ENCODE data around the gene MFSD2B. TPM values are rescaled to one million over a fixed set of nuclear protein-coding genes. Genes with fewer than 3 reads are reported as not detected.

Gene MFSD2B
- total RNA-seq, 1 experiment from 2014 or later, result 0.23 TPM

DNA sequence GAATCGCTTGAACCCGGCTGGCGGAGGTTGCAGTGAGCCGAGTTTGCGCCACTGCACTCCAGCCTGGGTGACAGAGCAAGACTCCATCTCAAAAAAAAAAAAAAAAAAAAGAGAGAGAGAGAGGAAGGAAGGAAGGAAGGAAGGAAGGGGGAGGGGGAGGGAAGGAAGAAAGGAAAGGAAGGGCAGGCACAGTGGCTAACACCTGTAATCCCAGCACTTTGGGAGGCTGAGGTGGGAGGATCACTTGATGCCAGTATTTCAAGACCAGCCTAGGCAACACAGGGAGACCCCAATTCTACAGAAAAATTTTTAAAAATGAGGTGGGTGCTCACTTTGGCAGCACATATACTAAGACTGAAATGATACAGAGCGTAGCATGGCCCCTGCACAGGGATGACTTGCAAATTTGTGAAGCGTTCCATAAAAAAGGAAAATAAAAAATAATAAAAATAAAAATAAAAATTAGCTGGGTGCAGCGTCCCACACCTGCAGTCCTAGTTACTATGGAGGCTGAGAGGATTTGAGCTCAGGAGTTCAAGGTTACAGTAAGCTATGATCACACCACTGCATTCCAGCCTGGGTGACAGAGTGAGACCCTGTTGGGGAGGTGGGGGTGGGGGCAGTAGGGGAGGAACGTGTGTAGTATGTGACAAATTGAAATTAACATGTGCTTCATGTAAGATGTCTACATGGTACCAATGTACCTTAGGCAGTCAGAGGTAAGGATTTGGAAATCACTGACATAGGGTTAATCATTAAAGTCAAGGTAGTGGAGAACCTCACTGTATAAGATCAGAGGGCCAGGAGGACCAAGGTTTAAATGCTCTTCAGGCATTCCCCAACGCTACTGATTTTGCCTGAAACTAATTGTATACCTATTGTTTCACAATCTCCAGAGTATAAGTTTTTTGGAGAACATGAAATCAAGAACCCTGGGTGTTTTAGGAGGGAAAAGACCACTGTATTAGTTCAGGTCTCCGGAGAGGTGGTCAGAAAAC, 35.9 kb downstream of the MFSD2B start:
- no peak for TF ChIP-seq POLR2AphosphoS5 (IDR thresholded peaks at IDR 0.05; ENCODE audit: low read depth, low read length)
- Histone ChIP-seq H3K27me3 (ENCODE audit: control insufficient read depth, insufficient read depth, low read length) (no peaks in the 10 kb centered on the region), H3K27ac (ENCODE audit: low read length) (peak overlapping the region; percentile 79; the same call in 1 of the 2 replicates), H3K36me3 (ENCODE audit: control insufficient read depth, insufficient read depth, low read length) (no peaks in the 10 kb centered on the region), H3K4me1 (ENCODE audit: control insufficient read depth, insufficient read depth, low read length) (peaks cover 16% of the 10 kb centered on the region; the same call in 1 of the 2 replicates), H3K4me3 (ENCODE audit: low read depth in 2 of 2, low read length in 2 of 2) (peak overlapping the region; percentile 94 to 98), H3K9me3 (ENCODE audit: control insufficient read depth, insufficient read depth, low read depth, low read length) (no peaks in the 10 kb centered on the region)
- ATAC-seq (no peak), DNase-seq (ENCODE audit: low read depth, low spot score) (no peak)
- BruUV-seq (replicated peaks), result no TSS peak
- intact Hi-C loops (cut with micrococcal nuclease; ENCODE audit: unreplicated experiment), result loop anchor here (10.0 kb wide), 1 partner anchor 121 kb away; the partner anchor contains the start of gene ATAD2B
- ChIA-PET CTCF (no interaction called here), POLR2A (no interaction called here)
- in situ Hi-C loops (cut with HindIII; ENCODE audit: low pct_unique_long_range_greater_than_20kb, low sequenced_read_pairs), result no loop called here

- ChIA-PET POLR2A (no interaction called here), CTCF (no interaction called here)
- Histone ChIP-seq H3K9me3 (ENCODE audit: control insufficient read depth, insufficient read depth, low read depth, low read length) (no peaks in the 10 kb centered on the region), H3K4me3 (ENCODE audit: low read depth in 2 of 2, low read length in 2 of 2) (peak overlapping the region; percentile 94 to 98), H3K4me1 (ENCODE audit: control insufficient read depth, insufficient read depth, low read length) (peaks cover 20% of the 10 kb centered on the region; the same call in 1 of the 2 replicates), H3K36me3 (ENCODE audit: control insufficient read depth, insufficient read depth, low read length) (no peaks in the 10 kb centered on the region), H3K27me3 (ENCODE audit: control insufficient read depth, insufficient read depth, low read length) (no peaks in the 10 kb centered on the region), H3K27ac (ENCODE audit: low read length) (peak overlapping the region; percentile 79)
- intact Hi-C loops (cut with micrococcal nuclease; ENCODE audit: unreplicated experiment), result loop anchor here (10.0 kb wide), 1 partner anchor 122 kb away; the partner anchor contains the start of gene ATAD2B
- no peak for ATAC-seq
- in situ Hi-C loops (cut with HindIII; ENCODE audit: low pct_unique_long_range_greater_than_20kb, low sequenced_read_pairs), result no loop called here
- TF ChIP-seq TCF7L2 (IDR thresholded peaks at IDR 0.05; ENCODE audit: low read depth, low read length) (no peak), POLR2AphosphoS5 (IDR thresholded peaks at IDR 0.05; ENCODE audit: low read depth, low read length) (no peak), CTCF (IDR thresholded peaks at IDR 0.05) (no peak), SIN3A (IDR thresholded peaks at IDR 0.05; ENCODE audit: borderline replicate concordance, insufficient read depth, low read depth, low read length) (no peak)
- TF ChIP-seq, protein P1, sequence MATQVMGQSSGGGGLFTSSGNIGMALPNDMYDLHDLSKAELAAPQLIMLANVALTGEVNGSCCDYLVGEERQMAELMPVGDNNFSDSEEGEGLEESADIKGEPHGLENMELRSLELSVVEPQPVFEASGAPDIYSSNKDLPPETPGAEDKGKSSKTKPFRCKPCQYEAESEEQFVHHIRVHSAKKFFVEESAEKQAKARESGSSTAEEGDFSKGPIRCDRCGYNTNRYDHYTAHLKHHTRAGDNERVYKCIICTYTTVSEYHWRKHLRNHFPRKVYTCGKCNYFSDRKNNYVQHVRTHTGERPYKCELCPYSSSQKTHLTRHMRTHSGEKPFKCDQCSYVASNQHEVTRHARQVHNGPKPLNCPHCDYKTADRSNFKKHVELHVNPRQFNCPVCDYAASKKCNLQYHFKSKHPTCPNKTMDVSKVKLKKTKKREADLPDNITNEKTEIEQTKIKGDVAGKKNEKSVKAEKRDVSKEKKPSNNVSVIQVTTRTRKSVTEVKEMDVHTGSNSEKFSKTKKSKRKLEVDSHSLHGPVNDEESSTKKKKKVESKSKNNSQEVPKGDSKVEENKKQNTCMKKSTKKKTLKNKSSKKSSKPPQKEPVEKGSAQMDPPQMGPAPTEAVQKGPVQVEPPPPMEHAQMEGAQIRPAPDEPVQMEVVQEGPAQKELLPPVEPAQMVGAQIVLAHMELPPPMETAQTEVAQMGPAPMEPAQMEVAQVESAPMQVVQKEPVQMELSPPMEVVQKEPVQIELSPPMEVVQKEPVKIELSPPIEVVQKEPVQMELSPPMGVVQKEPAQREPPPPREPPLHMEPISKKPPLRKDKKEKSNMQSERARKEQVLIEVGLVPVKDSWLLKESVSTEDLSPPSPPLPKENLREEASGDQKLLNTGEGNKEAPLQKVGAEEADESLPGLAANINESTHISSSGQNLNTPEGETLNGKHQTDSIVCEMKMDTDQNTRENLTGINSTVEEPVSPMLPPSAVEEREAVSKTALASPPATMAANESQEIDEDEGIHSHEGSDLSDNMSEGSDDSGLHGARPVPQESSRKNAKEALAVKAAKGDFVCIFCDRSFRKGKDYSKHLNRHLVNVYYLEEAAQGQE (IDR thresholded peaks at IDR 0.05; ENCODE audit: insufficient read depth in 1 of 2, low read depth in 2 of 2, low read length in 1 of 2), result no peak
- BruUV-seq (replicated peaks), result no TSS peak
- no peak for DNase-seq (ENCODE audit: low read depth, low spot score)
These were observed 36.7 kb downstream of the MFSD2B start for GRCh38 chr2:24046599-24046929.

Measured in Panc1 (cell line).